ENCODE measurements around the gene SNCB.

Gene SNCB

DNA sequence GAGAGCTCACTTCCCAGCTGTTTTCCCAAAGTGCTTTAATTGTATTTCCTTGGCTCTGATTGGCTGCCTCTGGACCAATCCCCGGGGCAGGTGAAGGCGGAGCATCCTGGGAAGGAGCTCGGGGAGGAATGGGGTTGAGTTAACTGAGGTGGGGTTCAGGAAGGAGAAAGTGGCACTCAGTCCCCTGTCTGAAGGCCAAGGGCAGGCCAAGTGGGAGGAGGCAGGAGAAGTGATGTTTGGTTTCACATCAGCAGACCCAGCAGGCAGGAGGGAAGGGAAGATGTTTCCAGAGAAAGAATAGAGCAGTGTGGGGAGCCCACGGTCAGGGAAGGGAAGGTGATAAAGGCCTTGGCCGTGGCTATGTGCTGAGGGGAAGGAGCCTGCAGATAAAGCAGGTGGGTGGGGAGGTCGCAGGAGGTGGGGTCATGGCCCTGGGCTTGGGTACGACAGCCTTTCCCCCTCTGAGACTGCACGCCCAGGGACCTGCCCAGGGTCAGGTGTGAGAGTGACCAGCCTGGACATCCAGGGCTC lies 20.1 kb upstream of the SNCB start:
- H3K4me3 ChIP-seq (ENCODE audit: low read depth, low read length) = no peak overlapping the region
- TF ChIP-seq, protein P1, sequence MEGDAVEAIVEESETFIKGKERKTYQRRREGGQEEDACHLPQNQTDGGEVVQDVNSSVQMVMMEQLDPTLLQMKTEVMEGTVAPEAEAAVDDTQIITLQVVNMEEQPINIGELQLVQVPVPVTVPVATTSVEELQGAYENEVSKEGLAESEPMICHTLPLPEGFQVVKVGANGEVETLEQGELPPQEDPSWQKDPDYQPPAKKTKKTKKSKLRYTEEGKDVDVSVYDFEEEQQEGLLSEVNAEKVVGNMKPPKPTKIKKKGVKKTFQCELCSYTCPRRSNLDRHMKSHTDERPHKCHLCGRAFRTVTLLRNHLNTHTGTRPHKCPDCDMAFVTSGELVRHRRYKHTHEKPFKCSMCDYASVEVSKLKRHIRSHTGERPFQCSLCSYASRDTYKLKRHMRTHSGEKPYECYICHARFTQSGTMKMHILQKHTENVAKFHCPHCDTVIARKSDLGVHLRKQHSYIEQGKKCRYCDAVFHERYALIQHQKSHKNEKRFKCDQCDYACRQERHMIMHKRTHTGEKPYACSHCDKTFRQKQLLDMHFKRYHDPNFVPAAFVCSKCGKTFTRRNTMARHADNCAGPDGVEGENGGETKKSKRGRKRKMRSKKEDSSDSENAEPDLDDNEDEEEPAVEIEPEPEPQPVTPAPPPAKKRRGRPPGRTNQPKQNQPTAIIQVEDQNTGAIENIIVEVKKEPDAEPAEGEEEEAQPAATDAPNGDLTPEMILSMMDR (IDR thresholded peaks at IDR 0.05; ENCODE audit: low read depth, low read length) = no peak
- in situ Hi-C loops (cut with HindIII; ENCODE audit: low sequenced_read_pairs) = no loop called here
- DNase-seq (ENCODE audit: low read depth, low spot score) = no peak

DNA sequence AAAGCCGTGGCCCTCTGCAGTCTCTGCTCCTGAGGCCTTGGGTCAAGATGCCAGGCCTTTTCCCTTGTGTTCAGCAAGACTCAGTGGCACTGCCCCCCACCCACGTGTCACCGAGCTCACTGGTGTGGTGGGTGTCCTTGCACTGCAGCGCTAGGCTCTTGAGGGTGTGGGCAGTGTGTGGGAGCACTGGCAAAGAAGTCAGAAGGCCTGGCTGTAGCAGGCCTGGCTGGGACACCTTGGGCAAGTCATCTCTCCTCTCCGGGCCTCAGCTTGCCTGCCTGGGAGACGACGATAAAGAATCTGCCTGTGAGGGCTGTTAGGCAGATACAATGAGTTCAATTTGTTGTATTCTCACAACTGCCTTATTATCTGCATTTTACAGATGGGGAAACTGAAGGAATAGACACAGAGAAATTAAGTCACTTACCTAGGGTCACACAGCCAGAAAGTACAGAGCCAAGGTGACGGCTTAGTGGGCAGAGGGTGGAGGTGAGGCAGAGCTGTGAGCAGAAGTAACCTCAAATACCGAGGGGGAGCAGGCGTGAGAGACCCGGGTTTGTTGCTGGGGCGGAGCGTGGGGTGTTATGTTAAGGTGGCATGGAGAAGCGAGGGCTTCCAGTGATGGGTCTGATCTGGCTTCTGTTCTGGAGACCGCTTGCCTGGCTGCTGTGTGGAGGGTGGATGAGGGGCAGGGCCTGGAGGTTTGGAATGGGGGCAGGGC lies 18.3 kb upstream of the SNCB start:
- in situ Hi-C loops (cut with HindIII; ENCODE audit: low sequenced_read_pairs) = no loop called here
- no peak for DNase-seq (ENCODE audit: low read depth, low spot score)
- TF ChIP-seq, protein P1 (IDR thresholded peaks at IDR 0.05; ENCODE audit: low read depth, low read length) = no peak
- H3K4me3 ChIP-seq (ENCODE audit: low read depth, low read length) = peak overlapping the region; percentile 76

DNA sequence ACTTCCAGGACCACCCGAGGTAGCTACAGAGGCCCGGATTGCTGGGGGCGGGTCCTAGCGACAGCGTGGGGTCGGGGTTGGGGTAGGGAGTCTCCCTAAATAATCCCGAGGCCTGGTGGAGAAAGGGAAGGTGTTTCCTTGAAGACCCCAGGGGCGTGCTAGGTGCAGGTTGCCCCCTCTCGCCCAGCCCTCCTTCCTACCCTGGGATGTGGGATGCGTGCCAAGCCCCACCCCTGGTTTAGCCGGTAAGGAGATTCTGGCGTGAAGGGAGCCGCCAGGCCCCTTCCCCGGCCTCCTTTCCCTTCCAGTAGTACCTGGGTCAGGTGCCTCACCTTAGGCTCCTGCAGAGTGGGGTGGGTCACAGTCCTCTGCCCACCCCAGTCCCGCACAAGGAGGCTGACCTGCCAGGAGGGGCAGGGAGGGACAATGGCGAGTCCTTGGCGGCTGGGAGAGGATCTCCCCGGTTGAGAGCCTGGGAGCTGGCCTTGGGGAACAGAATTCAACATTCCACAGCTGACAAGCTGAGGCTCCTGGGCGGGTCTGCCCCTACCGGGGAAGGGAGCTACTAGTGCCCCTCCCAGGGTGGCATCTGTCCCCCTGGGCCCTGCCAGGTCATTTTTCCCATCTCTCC lies 17.6 kb upstream of the SNCB start:
- in situ Hi-C loops (cut with HindIII; ENCODE audit: low sequenced_read_pairs) = no loop called here
- H3K4me3 ChIP-seq (ENCODE audit: low read depth, low read length) = peak overlapping the region; percentile 76
- peak; percentile 32 for DNase-seq (ENCODE audit: low read depth, low spot score)
- TF ChIP-seq, protein P1 (IDR thresholded peaks at IDR 0.05; ENCODE audit: low read depth, low read length) = no peak

DNA sequence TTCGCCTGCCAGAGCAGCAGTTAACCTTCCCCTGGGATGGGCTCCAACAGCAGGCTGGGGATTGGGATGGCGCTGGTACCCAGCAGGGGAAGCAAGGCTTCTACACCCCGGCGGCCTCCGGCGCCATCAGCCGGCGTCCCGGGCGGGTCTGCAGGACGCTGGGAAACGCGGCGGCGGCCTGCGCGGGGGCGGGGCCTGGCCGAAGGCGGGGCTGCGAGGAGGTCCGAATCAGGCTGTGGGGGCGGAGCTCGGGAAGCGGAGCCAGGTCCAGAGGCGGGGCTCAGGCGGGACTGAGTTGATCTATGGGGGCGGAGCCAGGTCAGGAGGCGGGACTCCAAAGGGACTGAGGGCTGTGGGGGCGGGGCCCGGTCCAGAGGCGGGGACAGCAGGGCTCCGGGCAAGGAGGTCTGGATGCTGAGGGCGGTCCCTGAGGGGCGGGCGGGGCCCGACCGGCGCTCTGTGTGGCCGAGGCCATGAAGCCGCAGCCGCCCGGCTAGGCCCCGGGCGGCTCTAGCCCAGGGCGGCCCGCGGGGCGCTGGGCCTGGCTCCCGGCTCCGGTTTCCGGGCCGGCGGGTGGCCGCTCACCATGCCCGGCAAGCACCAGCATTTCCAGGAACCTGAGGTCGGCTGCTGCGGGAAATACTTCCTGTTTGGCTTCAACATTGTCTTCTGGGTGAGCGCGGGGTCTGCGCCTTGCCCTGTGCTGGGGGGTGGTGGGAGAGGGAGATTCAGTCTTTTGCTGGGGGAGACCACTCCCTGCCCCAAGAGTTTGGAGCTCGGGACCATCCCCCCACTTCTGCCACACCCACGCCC lies 16.9 kb upstream of the SNCB start, which contains the start of gene TSPAN17:
TSS of gene TSPAN17 (plus strand) at position 455 of the 813 bp plus-strand sequence. CDS start at position 587, 132 bp downstream.
- in situ Hi-C loops (cut with HindIII; ENCODE audit: low sequenced_read_pairs) = no loop called here

DNA sequence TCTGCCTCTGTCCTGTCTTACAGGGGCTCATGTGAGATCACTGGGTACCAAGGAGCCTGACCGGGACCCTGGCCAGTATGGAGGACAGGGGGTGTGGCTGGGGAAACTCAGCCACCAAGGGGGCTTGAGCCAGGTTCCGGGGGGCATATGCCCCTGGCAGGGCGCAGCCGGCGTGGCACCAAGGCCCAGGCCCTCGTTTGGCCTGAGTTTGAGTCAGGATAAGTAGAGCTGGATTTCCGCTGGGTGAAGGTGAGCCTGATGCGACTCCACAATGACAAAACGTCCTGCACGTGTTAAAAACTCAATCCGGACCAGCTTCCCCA lies 16.3 kb upstream of the SNCB start:
- no peak for DNase-seq (ENCODE audit: low read depth, low spot score)
- TF ChIP-seq, protein P1 (IDR thresholded peaks at IDR 0.05; ENCODE audit: low read depth, low read length) = no peak
- in situ Hi-C loops (cut with HindIII; ENCODE audit: low sequenced_read_pairs) = no loop called here
- peak overlapping the region; percentile 29 for H3K4me3 ChIP-seq (ENCODE audit: low read depth, low read length)

More for the DNA sequence above, 16.9 kb upstream of the SNCB start, which contains the start of gene TSPAN17:
- H3K4me3 ChIP-seq (ENCODE audit: low read depth, low read length) = peak within 1 kb of the TSS; percentile 76
- DNase-seq (ENCODE audit: low read depth, low spot score) = peak; percentile 99
- TF ChIP-seq, protein P1 (IDR thresholded peaks at IDR 0.05; ENCODE audit: low read depth, low read length) = peak; percentile 44

DNA sequence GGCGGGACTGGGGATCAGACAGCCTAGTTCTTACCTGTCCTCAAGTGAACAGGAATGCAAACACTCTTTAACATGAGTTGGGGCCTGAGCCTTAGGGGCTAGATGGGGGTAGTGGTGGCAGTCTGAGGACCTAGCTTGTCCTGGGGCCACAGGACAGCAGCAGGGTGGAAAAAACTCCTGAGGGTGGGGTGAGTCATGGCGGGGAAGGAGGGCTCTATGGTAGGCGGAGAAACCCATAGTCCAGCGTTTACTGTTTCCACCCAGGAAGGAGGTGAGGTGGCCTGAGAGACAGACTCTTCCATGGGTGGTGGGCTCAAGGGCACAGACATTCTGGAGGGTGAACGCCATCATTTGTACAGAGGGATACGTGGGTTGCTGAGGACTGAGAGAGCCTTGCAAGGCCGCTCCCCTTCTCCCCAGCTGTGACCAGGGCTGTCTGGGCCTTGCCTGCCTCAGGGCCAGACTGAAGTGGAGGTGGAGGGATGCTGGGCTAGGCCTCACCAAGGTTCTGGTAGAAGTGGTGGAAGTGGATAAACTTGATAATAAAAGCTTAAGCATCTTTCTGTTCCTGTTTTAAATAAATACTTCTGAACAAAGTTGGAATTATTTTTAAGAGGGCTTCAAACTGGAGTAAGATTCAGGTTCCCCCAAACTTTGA lies 15.8 kb upstream of the SNCB start:
- TF ChIP-seq, protein P1 (IDR thresholded peaks at IDR 0.05; ENCODE audit: low read depth, low read length) = no peak
- no peak for DNase-seq (ENCODE audit: low read depth, low spot score)
- H3K4me3 ChIP-seq (ENCODE audit: low read depth, low read length) = no peak overlapping the region
- in situ Hi-C loops (cut with HindIII; ENCODE audit: low sequenced_read_pairs) = no loop called here
